ENCODE results near the gene HOXD10.

HOXD10 gene

DNA sequence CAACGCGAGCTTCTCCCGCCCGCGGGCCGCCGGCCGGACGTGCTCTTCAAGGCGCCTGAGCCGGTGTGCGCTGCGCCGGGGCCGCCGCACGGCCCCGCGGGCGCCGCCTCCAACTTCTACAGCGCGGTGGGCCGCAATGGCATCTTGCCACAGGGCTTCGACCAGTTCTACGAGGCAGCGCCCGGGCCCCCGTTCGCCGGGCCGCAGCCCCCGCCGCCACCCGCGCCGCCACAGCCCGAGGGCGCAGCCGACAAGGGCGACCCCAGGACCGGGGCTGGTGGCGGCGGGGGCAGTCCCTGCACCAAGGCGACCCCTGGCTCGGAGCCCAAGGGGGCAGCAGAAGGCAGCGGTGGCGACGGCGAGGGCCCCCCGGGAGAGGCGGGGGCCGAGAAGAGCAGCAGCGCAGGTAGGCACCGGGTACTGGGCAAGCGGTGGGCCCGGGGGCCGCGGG lies 8.8 kb upstream of the HOXD10 start:
- H3K27ac ChIP-seq = no peak overlapping the region
- TF ChIP-seq CTCF (conservative IDR thresholded peaks at IDR 0.05) (no peak), ZFX (IDR thresholded peaks at IDR 0.05) (no peak)

- H3K27ac ChIP-seq = no peak overlapping the region
- TF ChIP-seq CTCF (conservative IDR thresholded peaks at IDR 0.05) (no peak), ZFX (IDR thresholded peaks at IDR 0.05) (no peak)
These were observed 7.2 kb upstream of the HOXD10 start for GRCh38 chr2:176109192-176109901.

GRCh38 chr2:176109946-176110345 lies 6.6 kb upstream of the HOXD10 start:
- TF ChIP-seq ZFX (IDR thresholded peaks at IDR 0.05) (no peak), CTCF (conservative IDR thresholded peaks at IDR 0.05) (no peak)
- H3K27ac ChIP-seq = no peak overlapping the region

DNA sequence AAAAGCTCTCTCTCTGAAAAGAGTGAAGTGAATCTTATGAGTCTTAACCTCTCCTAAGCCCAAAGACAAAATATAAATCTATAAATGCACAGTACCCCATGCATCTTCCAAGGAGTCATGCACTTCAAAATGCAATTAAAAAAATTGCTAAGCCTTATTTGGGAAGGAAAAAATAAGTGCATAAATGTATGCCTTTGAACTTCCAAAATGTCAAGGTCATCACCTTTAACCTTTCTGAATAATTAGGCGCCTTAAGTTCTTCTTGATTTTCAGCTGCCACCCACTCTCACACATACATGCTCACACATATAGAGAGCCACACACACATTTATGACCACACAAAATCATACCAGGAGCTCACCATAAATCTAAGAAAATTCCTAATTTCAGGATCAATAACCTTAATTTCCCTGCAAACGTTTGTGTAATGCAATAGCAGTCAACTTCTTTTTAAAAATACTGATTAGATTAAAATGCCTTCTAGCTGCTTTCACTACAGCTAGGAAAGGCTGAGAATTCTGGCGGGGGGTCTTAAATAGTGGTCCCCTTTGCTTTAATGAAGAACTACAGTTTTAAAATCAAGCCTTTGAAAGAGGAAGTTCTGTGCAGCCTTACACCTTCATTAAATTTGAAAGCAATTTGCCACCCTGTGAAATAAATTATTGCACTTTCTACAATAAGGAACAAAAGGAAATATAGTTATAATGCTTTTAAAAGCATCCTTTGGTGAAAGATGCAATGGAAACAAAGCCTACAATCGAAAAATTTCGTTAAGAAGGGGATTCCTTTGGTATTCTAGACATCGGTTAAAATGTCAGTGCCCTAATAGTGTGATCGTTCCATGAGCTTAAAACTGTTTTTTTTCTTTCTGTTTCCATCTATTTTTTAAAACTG lies 5.9 kb upstream of the HOXD10 start:
- TF ChIP-seq CTCF (conservative IDR thresholded peaks at IDR 0.05) (no peak), ZFX (IDR thresholded peaks at IDR 0.05) (no peak)
- no peak overlapping the region for H3K27ac ChIP-seq

DNA sequence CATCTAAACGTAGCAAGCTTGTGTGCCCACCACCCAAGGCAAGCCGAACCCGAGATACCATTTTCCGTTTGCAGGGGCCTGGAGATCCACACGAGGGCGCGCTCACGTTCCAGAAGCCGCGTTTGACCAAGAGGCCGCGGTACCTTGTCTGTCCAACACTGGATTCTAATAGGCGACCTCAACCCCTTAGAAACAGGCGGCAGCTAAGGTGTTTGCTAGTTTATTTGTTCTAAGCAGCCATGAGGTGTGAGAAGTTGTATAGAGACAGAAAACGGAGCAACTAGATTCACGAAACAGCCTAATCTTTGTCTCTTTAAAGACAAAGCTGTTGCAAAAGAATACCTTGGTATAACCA lies 5.3 kb upstream of the HOXD10 start:
- H3K27ac ChIP-seq = no peak overlapping the region
- TF ChIP-seq CTCF (conservative IDR thresholded peaks at IDR 0.05) (peak; percentile 90), ZFX (IDR thresholded peaks at IDR 0.05) (no peak)

- H3K27ac ChIP-seq = no peak overlapping the region
These were observed 4.7 kb upstream of the HOXD10 start for GRCh38 chr2:176111846-176112374.

More at GRCh38 chr2:176111846-176112374, 4.7 kb upstream of the HOXD10 start:
- TF ChIP-seq CTCF (conservative IDR thresholded peaks at IDR 0.05) (no peak), ZFX (IDR thresholded peaks at IDR 0.05) (no peak)
